ENCODE results near the gene LRFN4. TPM values are rescaled to one million over a fixed set of nuclear protein-coding genes. Genes with fewer than 3 reads are reported as not detected.

LRFN4 gene
- polyA plus RNA-seq, 3 donors, result 1.0 to 7.7 (median 1.7) TPM

- Histone ChIP-seq H3K36me3 (replicated peaks in 1 of 2; ENCODE audit: control insufficient read depth in 1 of 2, insufficient read depth in 2 of 2, low read length in 2 of 2) (no peaks in the 10 kb centered on the region), H3K9ac (ENCODE audit: insufficient read depth, low read length, poor library complexity, severe bottlenecking) (peak overlapping the region; percentile 13), H3K9me3 (replicated peaks in 1 of 2; ENCODE audit: control insufficient read depth in 1 of 2, insufficient read depth in 1 of 2, low read length in 2 of 2) (no peaks in the 10 kb centered on the region), H3K27me3 (ENCODE audit: control insufficient read depth in 2 of 2, insufficient read depth in 2 of 2, low read length in 2 of 2) (no peaks in the 10 kb centered on the region), H4K20me1 (ENCODE audit: insufficient read depth, low read length) (no peaks in the 10 kb centered on the region), H2AFZ (ENCODE audit: insufficient read depth, low read depth, low read length, poor library complexity, severe bottlenecking) (no peak overlapping the region), H3K4me3 (replicated peaks in 1 of 3; ENCODE audit: low read depth in 2 of 3, low read length in 3 of 3) (no peak overlapping the region), H3K79me2 (ENCODE audit: insufficient read depth, low read length) (no peaks in the 10 kb centered on the region), H3K27ac (ENCODE audit: low read depth in 1 of 2, low read length in 2 of 2) (no peak overlapping the region), H3K4me1 (ENCODE audit: control insufficient read depth in 1 of 2, insufficient read depth in 2 of 2, low read length in 2 of 2) (peaks cover 0 to 5% of the 10 kb centered on the region in 2 donors), H3K4me2 (replicated peaks; ENCODE audit: extremely low read depth, low read length, poor library complexity, severe bottlenecking) (no peak overlapping the region)
- intact Hi-C loops (cut with micrococcal nuclease), result loop anchor here in 1 of 2 donors (5.0 kb wide), 1 partner anchor 183 kb away; no protein-coding TSS in a partner anchor
- no peak overlapping the region for H3K4me3 Mint-ChIP-seq
- H3K36me3 Mint-ChIP-seq, result no peaks in the 10 kb centered on the region
- H3K4me1 Mint-ChIP-seq, result peaks cover 14% of the 10 kb centered on the region
- WGBS (ENCODE audit: insufficient coverage), result 16% methylated on average over 10 of the region's 14 CpGs
- no peaks in the 10 kb centered on the region for H3K9me3 Mint-ChIP-seq
- TF ChIP-seq CTCF (IDR thresholded peaks at IDR 0.05), result no peak
- DNase-seq, result no peak
- H3K27ac Mint-ChIP-seq, result no peak overlapping the region
- peaks cover 6 to 8% (median 6%) of the 10 kb centered on the region in 3 donors for H3K27me3 Mint-ChIP-seq (ENCODE audit: low read depth in 3 of 3)
Measured at GRCh38 chr11:66880496-66881450, 23.9 kb downstream of the LRFN4 start.

GRCh38 chr11:66881451-66881835 is 24.6 kb downstream of the LRFN4 start:
- Histone ChIP-seq H3K4me3 (replicated peaks in 1 of 3; ENCODE audit: low read depth in 2 of 3, low read length in 3 of 3) (no peak overlapping the region), H3K4me1 (ENCODE audit: control insufficient read depth in 1 of 2, insufficient read depth in 2 of 2, low read length in 2 of 2) (peaks cover 0 to 5% of the 10 kb centered on the region in 2 donors), H3K4me2 (replicated peaks; ENCODE audit: extremely low read depth, low read length, poor library complexity, severe bottlenecking) (no peak overlapping the region), H3K27me3 (ENCODE audit: control insufficient read depth in 2 of 2, insufficient read depth in 2 of 2, low read length in 2 of 2) (no peaks in the 10 kb centered on the region), H3K27ac (ENCODE audit: low read depth in 1 of 2, low read length in 2 of 2) (no peak overlapping the region), H4K20me1 (ENCODE audit: insufficient read depth, low read length) (no peaks in the 10 kb centered on the region), H3K9ac (ENCODE audit: insufficient read depth, low read length, poor library complexity, severe bottlenecking) (no peak overlapping the region), H3K79me2 (ENCODE audit: insufficient read depth, low read length) (no peaks in the 10 kb centered on the region), H3K36me3 (replicated peaks in 1 of 2; ENCODE audit: control insufficient read depth in 1 of 2, insufficient read depth in 2 of 2, low read length in 2 of 2) (no peaks in the 10 kb centered on the region), H2AFZ (ENCODE audit: insufficient read depth, low read depth, low read length, poor library complexity, severe bottlenecking) (no peak overlapping the region), H3K9me3 (replicated peaks in 1 of 2; ENCODE audit: control insufficient read depth in 1 of 2, insufficient read depth in 1 of 2, low read length in 2 of 2) (no peaks in the 10 kb centered on the region)
- intact Hi-C loops (cut with micrococcal nuclease), result loop anchor here in 1 of 2 donors (5.0 kb wide), 1 partner anchor 184 kb away; no protein-coding TSS in a partner anchor
- Mint-ChIP-seq H3K9me3 (no peaks in the 10 kb centered on the region), H3K27me3 (ENCODE audit: low read depth in 3 of 3) (peaks cover 6 to 8% (median 6%) of the 10 kb centered on the region in 3 donors), H3K4me1 (peaks cover 14% of the 10 kb centered on the region), H3K36me3 (no peaks in the 10 kb centered on the region), H3K4me3 (no peak overlapping the region), H3K27ac (peak overlapping the region in 1 of 7 donors; percentile 41)
- DNase-seq, result no peak
- WGBS (ENCODE audit: insufficient coverage), result 92% methylated on average over 8 of the region's 10 CpGs
- no peak for TF ChIP-seq CTCF (IDR thresholded peaks at IDR 0.05)
